Kidney epithelial cell (primary cell): Measurements from ENCODE around the gene DGKB. TPM values are rescaled to one million over a fixed set of nuclear protein-coding genes. Genes with fewer than 3 reads are reported as not detected.
"Not testable (repeated sequence)": the region's sequence is repeated elsewhere in the genome, so short reads cannot be mapped to it uniquely, and the experiment has no call there.

Source experiments
- DNase-seq: peaks from one replicate; pipeline ENCODE4 v3.0.0-alpha.2; 2010; ENCODE audit warnings: low read depth
- H3K27me3 ChIP-seq: 2 replicates; pipeline ENCODE4 v1.6.0; 2011; ENCODE audit warnings: low read length; ENCODE audit not compliant: control insufficient read depth, insufficient read depth
- H3K36me3 ChIP-seq: 2 replicates; pipeline ENCODE4 v1.5.1; 2011; ENCODE audit warnings: low read length; ENCODE audit not compliant: control insufficient read depth, insufficient read depth
- H3K4me3 ChIP-seq: 2 replicates; pipeline ENCODE4 v1.5.1; 2011; ENCODE audit warnings: low read depth, mild to moderate bottlenecking, control low read depth, low read length
- CTCF ChIP-seq: IDR thresholded peaks from 2 replicates; pipeline ENCODE4 v1.5.1; 2011; ENCODE audit warnings: mild to moderate bottlenecking, moderate library complexity, low read length, control low read depth, inconsistent platforms; ENCODE audit not compliant: insufficient read depth, poor library complexity, severe bottlenecking
- total RNA-seq: library from RNA; depleted of rRNA; stranded (reverse); fragments of >200 nt; gene quantifications from 2 replicates; pipeline ENCODE4 v1.2.3, GENCODE V29; 2015

Gene DGKB
- total RNA-seq, 1 donor from 2014 or later: not detected

GRCh38 chr7:14478834-14479510 is 423.6 kb downstream of the DGKB start:
- Histone ChIP-seq H3K4me3 (no peak overlapping the region), H3K27me3 (no peaks in the 10 kb centered on the region), H3K36me3 (no peaks in the 10 kb centered on the region)
- no peak for TF ChIP-seq CTCF
- no peak for DNase-seq

- not testable (repeated sequence) for DNase-seq, H3K36me3 ChIP-seq
These were observed 440.8 kb downstream of the DGKB start for GRCh38 chr7:14461716-14462115.

GRCh38 chr7:14458846-14459245 is 443.7 kb downstream of the DGKB start:
- not testable (repeated sequence) for H3K36me3 ChIP-seq, H3K4me3 ChIP-seq, DNase-seq, H3K27me3 ChIP-seq

More at GRCh38 chr7:14461716-14462115, 440.8 kb downstream of the DGKB start:
- H3K27me3 ChIP-seq, H3K4me3 ChIP-seq: not testable (repeated sequence)

GRCh38 chr7:14457568-14458453 is 444.7 kb downstream of the DGKB start:
- peak; percentile 37 for DNase-seq
- Histone ChIP-seq H3K4me3 (no peak overlapping the region), H3K27me3 (no peaks in the 10 kb centered on the region), H3K36me3 (no peaks in the 10 kb centered on the region)
- peak; percentile 76 for TF ChIP-seq CTCF

- Histone ChIP-seq H3K4me3 (no peak overlapping the region), H3K36me3 (no peaks in the 10 kb centered on the region), H3K27me3 (no peaks in the 10 kb centered on the region)
- TF ChIP-seq CTCF: no peak
- DNase-seq: no peak
These were observed 453.3 kb downstream of the DGKB start for GRCh38 chr7:14449291-14449690.

GRCh38 chr7:14446829-14447228 is 455.7 kb downstream of the DGKB start:
- Histone ChIP-seq H3K4me3 (no peak overlapping the region), H3K36me3 (no peaks in the 10 kb centered on the region), H3K27me3 (no peaks in the 10 kb centered on the region)
- TF ChIP-seq CTCF: no peak
- no peak for DNase-seq
